GM12873 (cell line): ENCODE results near the gene RNF123.

Source experiments
- TF ChIP-seq, protein P1 (sequence below): IDR thresholded peaks from 2 replicates; pipeline ENCODE4 v1.5.1; 2012; ENCODE audit warnings: low read depth, mild to moderate bottlenecking, moderate library complexity, low read length, control low read depth; ENCODE audit not compliant: insufficient read depth; ENCODE audit errors: missing control alignments

Gene RNF123

DNA sequence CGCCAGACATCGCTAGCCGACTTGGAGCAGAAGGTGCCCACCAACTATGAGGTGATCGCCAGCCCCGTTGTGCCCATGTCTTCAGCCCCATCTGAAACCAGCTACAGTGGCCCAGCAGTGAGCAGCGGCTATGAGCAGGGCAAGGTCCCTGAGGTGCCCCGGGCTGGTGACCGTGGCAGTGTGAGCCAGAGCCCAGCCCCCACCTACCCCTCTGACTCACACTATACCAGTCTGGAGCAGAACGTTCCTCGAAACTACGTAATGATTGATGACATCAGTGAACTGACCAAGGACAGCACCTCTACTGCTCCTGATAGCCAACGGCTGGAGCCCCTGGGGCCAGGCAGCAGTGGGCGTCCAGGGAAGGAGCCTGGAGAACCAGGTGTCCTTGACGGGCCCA, 28.1 kb upstream of the RNF123 start:
- TF ChIP-seq, protein P1, sequence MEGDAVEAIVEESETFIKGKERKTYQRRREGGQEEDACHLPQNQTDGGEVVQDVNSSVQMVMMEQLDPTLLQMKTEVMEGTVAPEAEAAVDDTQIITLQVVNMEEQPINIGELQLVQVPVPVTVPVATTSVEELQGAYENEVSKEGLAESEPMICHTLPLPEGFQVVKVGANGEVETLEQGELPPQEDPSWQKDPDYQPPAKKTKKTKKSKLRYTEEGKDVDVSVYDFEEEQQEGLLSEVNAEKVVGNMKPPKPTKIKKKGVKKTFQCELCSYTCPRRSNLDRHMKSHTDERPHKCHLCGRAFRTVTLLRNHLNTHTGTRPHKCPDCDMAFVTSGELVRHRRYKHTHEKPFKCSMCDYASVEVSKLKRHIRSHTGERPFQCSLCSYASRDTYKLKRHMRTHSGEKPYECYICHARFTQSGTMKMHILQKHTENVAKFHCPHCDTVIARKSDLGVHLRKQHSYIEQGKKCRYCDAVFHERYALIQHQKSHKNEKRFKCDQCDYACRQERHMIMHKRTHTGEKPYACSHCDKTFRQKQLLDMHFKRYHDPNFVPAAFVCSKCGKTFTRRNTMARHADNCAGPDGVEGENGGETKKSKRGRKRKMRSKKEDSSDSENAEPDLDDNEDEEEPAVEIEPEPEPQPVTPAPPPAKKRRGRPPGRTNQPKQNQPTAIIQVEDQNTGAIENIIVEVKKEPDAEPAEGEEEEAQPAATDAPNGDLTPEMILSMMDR = no peak

DNA sequence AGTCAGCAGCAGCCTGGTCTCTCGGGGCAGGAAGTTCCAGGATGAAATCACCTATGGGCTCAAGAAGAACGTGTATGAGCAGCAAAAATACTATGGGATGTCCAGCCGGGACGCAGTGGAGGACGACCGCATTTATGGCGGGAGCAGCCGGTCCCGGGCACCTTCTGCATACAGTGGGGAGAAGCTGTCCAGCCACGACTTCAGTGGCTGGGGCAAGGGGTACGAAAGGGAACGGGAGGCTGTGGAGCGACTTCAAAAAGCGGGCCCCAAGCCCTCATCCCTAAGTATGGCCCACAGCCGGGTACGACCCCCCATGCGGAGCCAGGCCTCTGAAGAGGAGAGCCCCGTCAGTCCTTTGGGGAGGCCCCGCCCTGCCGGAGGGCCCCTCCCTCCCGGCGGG, 27.3 kb upstream of the RNF123 start:
- TF ChIP-seq, protein P1 = no peak

DNA sequence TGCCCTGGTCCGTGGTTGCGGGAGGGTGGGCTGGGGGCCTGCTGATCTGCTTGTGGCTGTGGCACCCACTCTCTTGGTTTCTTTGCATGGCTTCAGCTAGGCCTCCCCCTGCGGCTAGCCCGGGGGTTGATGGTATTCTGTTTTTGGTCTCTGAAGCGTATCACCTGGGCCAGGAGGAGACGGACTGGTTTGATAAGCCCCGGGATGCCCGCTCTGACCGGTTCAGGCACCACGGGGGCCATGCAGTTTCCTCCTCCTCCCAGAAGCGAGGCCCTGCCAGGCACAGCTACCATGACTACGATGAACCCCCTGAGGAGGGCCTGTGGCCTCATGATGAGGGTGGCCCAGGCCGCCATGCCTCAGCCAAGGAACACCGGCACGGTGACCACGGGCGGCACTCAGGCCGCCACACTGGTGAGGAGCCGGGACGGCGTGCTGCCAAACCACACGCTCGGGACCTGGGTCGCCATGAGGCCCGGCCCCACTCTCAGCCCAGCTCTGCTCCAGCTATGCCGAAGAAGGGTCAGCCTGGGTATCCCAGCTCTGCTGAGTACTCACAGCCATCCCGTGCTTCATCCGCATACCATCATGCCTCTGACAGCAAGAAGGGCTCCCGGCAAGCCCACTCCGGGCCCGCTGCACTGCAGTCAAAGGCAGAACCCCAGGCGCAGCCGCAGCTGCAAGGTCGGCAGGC, 26.5 kb upstream of the RNF123 start:
- TF ChIP-seq, protein P1 = no peak

DNA sequence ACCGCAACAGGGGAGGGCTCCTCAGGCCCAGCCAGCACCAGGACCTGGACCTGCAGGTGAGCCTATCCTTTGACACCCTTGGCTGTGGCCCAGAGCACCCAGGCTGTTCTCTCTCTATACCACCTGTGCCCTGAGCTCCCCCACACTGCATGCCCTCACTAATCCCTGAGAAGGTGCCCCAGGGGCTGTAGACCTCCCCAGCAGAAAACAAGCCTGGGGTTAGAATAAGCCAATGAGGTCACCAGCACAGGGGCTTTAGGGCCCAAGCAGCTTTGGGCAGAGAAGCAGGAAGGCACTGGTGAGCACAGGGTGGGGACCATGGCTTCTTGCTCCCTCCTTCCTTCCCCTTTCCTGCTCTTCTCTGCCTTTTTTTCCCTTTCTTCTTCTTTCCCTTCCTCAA, 25.5 kb upstream of the RNF123 start:
- TF ChIP-seq, protein P1 = no peak

DNA sequence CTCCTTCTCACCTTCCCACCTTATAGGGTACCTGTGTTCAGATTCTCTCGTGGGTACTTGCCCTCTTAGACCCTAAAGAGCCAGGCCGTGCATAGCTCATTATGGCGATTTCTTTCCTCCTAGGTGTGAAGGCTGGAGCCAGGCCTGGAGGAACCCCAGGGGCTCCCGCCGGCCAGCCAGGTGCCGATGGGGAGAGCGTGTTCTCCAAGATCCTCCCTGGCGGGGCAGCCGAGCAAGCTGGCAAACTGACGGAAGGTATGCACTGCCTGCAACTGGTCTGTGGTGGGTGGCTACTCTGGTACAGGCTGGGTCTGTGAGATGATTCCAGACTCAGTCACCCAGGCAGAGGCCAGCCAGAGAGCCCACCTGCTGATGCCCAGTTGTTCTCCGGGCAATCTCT, 25.1 kb upstream of the RNF123 start:
- TF ChIP-seq, protein P1 = no peak

DNA sequence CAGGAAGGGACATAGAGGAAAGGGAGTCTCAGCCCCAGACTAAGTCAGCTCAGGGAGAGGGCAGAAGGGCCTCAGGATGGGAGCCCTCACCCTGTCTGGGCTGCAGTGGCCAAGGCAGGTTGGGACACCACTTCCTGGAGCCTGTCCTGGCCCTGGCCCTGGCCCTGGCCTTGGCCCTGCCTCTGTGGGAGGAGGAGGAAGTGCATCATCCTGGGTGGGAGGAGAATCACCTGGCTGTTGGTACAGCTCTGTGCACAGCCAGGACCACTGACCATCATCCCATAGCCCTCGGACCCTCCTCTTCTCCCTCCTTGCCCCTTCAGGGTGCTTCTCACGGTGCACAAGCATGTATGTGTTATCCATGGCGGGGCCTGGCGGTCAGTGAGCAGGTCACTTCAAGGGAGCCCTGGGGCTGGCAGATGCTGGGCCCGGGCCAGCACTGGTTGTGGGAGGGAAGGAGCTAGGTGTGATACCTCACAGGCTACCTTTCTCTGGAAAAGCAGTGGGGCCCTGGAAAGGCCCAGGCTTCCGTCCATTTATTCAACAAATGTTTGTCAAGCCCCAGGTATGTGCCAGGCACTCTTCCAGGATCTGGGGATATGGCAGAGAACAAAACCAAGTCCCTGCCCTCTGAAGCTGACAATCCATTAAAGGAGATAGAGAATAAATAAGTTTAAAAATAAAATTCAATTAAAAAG, 23.4 kb upstream of the RNF123 start:
- TF ChIP-seq, protein P1 = no peak

DNA sequence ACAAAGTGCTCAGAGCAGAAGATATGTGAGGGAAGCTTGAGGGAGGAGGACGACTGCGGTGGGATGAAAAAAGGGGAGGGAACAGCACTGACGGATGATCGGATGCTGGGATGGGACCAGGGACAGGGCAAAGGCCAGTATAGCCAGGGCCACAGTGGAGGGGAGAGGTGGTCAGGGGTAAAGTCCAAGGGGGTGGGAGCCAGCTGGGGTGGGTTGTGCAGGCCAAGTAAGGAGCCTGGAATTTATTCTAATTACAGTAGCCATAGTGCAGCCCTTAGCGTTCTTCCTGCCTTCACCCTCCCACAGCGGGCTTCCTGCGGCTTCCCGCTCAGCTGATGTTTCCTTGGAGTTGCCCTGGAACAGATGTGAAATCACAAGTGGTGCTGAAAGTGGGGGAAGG, 22.8 kb upstream of the RNF123 start:
- TF ChIP-seq, protein P1 = no peak
